Measurements from ENCODE around the gene RXRB.

RXRB gene

DNA sequence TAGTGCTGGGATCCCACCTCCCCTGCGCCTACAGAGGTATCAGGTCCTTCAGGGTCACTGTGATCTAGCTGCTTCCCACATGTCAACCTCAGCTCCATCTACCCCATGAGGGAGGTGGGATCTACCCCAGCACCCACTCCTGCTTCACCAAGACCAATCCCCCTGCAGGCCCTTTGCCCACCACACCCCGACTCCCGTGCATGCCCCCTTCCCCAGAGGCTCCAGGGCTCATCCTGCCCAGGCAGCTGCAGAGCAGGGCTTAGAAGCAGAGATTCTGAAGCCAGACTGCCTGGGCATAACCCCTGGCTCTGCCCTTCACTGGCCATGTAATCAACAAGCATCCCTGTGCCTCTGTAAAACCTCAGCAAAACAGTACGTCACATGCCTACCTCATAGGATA lies 25.7 kb downstream of the RXRB start:
- DNase-seq = no peak

DNA sequence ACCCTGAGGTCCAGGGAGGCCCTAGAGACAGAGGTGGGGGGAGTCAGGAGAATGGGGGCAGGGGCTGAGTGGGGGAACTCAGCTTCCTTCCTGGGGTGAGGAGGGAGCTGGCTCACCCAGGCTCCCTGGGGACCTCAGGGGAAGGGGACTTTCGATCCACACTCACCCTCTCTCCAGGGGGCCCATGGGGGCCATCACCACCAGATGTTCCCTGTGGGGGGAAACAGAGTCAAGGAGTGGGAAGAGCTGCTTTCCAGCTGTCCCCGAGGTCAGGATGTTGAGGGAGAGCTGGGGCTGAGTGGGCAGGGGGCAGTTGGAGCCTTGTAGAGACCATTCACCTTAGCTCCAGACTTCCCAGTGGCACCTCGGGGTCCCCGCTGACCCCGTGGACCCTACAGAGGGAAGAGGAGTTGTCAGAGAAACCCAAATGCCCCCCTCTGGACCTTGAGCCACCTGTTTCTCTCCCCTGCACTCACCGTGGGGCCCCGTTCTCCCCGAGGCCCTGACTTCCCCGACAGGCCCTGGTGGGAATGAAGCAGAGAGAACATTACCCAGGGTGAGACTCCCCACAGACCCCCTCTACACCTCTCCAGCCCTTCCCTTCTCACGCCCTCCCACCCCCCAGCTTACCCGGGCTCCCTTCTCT lies 26.8 kb downstream of the RXRB start:
- no peak for DNase-seq

DNA sequence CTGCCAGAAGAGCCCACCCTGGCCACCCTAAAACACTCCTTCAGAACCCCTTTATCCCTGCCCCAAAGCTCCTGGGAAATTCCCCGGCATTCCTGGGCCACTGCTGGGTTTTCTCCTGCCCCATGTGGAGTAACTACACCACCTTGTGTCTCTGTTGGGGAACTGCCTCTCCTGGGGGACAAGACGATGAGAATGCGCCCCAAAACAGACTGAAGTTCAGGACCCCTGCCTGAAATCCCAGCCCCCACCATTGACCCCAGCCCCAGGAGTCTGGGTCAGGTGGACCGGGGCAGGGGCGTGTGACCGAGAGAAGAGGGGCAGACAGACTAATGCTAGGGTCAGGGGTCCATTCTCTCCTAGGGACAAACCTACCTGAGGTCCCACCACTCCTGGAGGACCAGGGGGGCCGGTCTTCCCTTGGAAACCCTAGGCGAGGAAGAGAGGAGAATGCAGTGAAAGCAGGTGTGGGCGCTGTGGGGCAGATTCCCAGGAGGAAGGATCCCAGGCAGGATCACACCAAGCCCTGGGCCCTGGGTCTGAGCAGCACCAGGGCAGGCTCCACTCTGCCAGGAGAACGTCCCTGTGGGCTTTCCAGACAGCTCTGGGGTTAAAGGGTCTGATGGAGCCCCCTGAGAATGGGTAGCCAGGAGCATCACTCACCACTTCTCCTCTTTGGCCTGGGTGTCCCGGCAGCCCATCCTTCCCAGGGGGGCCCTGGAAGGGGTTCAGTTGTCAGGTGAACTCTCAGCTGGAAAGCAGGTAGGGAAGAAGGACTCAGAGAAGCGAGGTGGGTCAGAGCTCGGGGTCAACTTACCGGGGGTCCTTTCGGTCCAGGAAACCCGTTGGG lies 27.6 kb downstream of the RXRB start:
- DNase-seq = no peak

DNA sequence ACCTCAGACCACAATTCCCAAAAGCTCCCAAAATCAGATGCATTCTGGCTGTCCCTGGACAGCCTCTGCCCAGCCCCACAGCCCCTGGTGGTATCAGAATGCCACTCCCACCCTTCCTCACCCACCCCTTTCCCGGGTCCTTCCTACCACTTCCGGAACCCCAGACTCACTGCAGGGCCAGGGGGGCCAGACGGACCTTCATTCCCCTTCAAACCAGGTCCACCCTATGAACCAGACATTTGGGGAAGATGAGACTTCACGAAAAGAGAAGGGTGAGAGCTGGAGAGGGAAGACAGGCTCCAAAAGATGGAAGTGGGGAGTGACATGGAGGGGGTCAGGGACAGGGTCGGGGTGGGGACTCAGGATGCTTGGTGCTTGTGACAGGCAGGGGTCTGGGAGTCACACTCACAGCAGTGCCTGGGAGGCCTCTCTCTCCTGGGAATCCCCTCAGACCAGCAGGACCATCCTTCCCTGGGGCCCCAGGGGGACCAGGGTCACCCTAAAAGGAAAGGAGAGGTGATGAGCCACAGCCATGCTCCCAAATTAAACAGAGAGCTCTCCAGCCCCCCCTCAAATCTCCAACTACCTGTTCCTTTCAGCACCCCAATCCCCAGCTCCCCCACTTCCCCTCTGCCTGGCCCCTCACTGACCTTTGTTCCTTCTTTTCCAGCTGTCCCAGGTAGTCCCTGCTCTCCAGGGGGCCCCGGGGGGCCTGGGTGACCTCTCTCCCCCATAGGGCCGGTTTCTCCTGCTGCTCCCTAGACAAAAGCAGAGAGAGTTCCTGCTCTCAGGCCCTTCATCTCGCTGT lies 28.4 kb downstream of the RXRB start:
- no peak for DNase-seq

DNA sequence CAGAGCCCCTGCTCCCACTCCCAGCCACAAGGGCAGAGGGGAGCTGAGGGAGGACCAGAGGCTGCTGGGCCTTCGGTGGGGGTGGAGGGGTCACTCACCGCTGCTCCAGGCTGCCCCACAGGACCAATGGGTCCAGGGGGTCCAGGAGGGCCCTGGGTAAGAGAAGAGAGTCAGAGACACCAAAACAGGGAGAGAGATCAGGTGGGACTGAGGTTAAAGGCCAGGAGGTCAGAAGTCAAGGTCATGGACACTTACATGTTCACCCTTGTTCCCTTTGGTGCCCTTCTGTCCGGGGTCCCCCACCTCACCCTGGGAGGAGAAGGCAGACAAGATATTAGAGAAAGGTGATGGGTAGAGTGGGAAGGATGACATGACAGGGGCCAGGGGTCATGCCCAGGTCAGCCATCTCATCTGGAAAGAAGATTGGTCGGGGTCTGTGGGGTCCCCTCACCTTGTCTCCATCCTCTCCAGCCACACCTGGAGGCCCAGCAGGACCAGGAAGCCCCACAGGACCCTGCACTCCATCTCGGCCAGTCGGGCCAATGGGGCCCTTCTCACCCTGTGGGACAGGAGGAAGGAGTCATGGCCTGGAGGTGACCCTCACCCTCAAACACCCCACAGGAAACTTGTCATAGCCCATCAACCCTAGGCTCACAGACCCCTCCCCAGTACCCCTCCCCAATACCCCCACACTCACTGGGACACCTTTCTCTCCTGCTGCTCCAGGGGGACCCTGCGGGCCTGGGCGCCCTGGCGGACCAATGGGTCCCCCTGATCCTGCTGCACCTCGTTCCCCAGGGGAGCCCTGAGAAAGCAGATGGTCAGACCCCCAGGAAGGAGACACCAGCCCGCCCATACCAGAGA lies 29.2 kb downstream of the RXRB start:
- no peak for DNase-seq

DNA sequence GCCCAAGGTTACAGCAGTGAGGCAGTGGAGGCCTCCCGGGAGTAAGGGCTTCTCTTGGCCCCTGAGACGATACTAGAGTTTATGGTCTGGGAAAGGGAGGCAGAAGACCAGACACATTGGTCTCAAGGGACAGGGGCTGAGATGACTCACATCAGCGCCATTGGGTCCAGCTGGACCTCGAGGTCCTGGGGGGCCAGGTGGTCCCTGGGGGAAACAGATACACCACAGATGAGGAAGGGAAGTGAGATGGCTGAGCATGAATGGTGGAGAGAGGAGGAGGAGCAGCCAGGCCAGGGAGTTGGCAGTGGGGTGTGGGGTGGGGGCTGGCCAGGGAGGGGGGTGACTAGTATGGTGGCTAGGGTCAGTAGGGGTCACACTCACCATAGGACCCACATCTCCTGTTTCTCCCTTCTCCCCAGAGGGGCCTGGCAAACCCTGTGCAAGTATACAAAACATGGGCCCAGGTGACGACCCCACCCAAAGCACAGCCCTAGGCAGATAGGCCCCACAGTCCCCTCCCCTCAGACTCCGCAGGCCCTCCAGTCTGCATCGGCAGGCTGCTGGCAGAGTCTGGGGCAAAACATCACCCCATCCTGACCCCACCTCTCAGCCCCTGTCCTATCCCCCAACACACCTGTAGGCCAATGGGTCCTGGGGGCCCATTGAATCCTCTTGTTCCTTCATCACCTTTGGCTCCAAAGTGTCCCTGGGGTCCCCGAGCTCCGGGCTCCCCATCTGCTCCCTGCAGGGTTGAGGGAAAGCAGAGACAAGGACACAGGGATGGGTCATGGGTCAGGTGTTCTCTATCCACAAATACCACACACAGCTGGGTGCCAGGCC lies 30.1 kb downstream of the RXRB start:
- no peak for DNase-seq

DNA sequence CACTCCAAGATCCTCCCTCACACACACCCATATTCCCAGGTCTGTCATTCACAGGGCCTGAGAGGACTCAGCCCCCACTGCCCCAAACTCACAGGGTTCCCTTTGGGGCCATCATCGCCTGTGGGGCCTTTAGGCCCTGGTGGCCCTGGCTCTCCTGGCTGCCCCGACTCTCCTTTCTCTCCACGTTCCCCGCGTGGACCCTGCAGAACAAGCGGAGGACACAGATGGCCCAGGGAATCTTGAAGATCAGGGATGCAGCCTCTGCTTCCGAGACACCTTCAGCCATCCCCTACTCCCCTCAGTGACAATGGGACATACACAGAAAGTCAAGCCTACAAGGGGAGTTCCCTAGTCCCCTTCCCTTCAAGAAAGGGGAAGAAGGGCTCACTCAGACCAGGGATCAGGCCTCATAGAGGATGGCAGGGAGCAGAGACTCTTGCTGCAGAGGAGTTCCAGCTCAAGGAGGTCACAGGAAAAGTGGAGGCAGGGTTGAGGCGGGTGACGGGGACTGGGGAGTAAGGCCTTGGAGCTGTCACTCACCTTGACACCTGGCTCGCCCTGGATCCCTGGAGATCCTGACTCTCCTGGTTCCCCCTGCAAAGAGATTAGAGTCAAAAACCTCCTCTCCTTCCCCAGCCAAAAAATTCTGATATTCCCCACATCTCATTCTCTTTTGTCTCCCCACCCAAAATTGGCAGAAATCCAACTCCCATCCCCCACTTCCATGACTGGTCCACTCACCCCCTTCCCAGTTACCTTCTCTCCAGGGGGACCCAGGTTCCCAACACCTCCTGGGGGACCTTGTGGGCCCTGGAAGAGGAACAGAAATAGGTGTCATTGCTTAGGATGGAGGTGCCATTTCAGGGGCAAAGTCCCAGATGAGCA lies 30.9 kb downstream of the RXRB start:
- DNase-seq = no peak

DNA sequence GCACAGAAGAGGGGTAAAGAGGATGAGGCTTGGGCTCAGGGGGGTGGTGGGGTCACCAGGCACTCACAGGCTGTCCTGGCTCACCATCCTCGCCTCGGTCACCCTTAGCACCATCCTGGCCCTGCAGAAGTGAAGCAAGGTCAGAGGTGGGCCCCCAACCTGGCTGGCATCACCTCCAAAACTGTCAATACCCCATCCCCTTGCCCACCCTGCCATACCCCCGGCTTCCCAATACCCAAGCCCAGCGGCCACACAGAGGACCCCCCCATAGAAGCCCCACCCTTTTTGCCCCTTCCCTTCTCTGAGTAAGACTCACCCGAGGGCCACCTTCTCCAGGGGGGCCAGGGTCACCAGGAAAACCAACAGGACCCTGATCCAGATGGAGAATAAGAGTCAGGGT lies 31.8 kb downstream of the RXRB start:
- DNase-seq = no peak

DNA sequence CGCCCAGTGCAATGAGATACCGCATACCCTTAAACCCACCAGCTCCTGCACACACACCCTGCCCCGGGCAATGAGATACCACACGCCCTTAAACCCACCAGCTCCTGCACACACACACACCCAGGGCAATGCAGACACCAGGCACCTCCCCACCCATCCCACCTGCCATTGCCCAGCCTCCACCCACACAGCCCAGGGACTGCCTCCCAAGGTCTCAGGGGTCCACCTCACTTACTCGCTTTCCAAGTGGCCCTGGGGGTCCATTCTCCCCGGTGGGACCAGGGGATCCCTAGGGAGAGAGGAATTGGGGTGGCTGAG lies 32.2 kb downstream of the RXRB start:
- DNase-seq = no peak

DNA sequence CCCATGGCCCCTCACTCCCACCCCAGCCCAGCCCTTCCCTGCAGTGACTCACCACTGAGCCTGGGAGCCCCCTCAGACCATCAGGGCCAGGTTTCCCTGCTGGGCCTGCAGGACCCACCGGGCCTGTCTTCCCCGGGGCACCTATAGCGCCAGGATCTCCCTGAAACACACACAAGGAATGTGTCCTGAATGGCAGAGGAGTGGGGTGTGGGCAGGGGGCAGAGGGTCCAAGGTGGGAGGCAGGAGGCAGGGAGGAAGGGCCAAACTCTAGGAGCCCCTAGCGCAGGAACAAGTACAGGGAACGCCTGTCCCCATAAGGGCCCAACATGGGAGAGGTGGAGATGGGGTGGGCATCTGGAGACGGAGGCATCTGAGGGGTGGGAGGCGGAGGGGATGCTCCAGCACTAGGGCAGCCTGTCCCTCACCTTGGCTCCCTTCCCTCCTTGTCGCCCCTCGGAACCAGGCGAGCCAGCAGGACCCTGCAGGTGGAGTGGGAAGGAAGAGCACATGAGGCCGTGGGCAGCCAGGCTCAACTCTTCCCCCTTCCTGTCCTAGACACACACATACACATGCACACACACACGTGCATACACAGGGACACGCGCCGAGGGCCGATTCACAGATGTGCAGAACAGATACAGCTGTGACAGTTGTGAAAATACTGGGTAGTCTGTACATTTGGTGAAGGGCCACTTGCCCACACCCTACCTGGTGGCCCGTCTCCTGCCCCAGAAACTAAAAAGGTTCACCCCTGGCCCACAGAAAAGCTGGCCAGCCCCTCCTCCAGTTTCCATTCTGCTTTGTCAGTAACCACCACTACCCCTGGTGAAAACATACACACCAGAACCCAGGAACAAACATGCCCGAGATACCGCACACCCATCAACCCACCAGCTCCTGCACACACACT lies 32.8 kb downstream of the RXRB start:
- DNase-seq = no peak

DNA sequence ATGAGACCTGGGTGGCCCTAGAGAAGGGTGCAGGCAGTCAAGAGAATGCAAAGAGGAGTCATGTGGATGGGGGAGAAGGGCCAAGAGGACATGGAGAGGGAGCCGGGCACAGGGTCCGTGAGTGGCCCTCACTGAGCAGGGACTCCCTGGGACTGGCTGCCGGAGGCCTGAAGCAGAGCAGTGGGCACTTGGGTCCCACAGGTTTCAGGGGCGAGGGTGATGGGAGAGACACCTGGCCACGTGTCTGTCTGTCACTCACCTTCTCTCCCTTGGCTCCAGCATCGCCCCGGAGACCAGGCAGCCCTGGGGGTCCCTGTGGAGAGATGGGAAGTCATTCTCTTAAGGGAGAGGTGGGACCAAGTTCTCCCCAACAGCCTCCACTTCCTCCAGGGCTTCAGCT lies 33.7 kb downstream of the RXRB start:
- no peak for DNase-seq

DNA sequence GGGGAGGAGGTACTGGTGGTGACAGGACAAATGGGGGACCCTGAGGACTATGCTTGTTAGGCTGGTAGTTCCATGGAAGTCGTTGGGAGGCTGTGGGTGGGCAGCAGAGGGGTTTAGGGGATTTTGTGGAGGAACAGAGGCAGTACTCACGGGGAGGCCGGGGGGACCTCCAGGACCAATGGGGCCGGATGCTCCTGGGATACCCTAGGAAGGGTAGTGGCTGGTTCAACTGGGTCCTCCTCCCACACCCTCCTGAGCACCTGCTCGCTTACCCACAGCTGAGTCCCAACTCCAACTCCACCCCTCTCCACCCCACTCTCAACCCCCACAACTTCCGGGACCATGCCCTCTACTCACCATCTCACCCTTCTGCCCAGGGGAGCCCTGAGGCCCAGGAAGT lies 34.1 kb downstream of the RXRB start:
- no peak for DNase-seq

DNA sequence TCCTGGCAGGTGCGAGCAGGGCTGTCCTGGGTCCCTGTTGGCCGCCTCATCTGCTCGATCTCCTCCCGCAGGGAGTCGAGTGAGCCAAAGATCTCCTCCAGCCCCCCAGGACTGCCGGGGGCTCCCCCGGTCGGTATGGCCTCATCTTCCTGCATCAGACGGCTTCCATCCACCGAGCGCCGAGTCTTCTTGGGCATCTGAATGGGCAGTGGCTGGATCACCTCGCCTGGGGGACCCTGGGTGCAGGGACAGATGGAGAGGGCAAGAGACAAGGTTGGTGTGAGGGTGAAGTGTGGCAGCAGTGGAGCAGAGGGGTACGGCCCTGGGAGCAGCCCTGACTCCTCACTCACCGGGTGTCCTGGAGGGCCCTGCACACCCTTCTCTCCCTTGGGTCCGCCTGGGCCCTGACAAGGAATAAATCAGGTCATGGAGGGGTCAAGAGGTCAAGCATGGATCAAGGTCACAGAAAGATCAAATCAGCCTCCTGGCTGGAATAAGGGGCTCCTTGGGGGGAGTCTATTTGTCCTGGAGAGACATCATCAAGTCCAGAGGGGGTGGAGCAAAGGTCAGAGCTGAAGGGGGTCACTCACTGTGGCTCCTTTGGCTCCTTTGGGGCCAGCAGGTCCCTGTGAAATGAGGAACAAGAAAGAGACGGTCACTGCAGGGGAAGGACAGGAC lies 34.7 kb downstream of the RXRB start:
- DNase-seq = no peak

DNA sequence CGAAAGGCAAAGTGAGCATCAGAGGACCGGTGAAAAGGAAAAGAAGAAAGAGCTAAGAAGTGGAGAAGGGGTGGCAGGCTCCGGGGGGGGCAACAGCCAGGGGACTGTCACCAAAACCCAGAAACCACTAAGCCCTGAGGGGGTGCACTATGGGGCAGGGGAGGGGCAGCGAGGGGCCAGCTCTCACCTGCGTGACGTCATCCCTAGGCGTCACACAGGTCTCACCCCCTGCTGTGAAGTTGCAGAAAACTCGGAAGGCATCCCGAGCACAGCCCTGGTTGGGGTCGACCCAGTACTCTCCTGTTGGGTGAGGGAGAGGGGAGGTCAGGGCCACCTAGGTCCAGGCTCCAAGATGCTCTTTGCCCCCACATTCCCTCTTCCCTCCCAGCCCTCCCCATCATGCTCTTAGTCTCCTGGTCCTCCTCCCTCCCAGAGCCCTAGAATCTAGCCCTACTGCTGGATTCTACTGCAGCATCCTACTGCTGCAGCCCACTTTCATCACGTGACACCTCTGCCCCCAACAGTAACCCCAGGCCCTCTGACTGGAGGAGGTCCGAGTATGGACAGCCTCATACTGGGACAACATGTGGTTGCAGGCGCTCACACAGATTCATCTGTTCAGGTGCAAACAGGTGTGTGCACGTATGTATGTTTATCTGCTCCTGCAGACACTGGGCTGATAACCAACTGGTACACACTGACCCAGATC lies 35.6 kb downstream of the RXRB start:
- no peak for DNase-seq

DNA sequence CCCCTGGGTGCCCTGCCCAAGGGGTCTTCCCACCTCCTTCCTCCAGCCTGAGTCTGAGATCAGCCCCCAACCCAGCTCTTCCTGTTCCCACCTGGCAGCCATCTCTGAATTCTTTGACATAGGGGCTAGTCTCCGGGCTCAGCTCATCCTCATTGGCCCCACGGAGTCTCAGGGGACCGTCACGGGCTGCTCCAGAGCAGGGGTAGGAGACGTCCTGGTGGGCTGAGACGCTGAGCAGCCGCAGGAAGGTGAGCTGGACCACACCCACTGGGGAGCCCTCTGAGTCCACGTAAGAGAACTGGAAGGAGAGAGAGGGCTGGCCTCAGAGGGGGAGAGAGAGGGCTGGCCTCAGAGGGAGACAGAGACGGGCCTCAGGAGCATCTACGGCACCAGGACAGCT lies 36.3 kb downstream of the RXRB start:
- DNase-seq = no peak

DNA sequence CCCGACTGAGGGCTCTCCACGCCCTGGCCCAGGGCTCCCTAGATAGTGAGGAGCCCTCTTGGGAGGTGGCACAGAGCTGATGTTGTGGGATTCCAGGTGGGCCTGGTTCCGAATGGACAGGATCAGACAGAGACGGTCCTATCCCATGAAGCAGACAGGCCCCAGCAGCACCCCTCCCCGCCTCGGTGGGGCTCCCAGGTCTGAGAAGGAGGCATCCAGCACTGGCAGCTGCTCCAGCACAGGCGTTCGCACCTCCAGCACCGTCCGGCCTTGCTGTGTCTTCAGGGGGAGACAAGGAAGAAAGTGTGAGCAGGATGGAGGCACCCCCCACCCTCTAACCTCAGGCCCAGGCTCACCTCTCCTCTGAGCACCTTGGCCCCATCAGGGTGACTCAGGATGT lies 36.9 kb downstream of the RXRB start:
- DNase-seq = no peak

DNA sequence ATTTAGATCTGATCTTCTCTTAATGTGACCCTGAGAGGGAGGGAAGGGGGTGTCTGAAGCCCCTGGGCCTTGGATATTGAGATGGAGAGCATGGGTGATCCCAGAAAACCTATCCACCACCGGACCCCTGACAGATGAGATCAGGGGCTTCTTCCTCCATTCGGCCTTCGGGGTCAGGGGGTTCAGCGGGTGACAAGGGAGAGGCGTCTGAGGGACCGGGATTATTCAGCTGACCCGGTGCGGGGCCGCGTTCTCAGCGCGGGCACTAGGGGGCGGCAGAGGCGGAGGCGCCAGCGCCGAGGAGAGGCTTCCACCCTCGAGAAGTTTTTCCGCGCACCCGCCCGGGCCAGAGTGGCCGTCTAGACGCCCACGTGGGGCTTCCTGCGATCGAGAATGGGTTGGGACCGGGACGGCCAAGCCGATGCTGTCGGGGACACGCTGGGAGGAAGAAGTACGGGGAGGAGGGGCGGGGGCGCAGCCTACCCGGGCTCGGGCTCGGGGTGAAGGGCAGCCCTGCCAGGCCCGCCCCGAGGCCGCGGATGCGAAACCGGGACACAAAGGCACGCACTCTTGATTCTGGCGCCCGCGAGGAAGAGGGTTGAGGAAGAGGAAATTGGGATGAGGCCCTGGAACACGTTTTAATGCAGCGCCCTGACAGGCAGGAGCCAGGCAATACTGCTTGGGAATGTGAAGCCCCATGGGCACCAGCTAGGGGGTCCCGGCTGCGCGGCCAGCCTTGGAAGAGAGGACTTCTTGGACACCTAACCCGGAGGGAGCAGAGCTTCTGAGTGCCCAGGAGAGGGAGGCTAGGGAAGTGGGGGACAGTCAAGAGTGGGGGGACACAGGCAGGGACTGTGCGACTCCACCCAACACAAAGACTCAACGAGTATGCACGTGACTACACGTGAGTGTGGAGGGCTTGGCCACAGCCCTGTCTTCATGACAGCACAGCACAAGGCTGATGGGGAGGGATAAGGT lies 38.8 kb downstream of the RXRB start:
- DNase-seq = peak; percentile 79

All from stimulated activated CD4-positive, alpha-beta T cell treated with anti-CD3 and anti-CD28 coated beads, Interleukin-1b, Interleukin-23, amount 100 ng/mL, for 48 hours (primary cell).